Non-pigmented ciliary epithelial cell (primary cell): ENCODE results near the gene PTGDS.

Experiments used
- DNase-seq: peaks from one replicate; pipeline ENCODE4 v3.0.0-alpha.2; 2010; ENCODE audit warnings: low read depth

The PTGDS gene

DNA sequence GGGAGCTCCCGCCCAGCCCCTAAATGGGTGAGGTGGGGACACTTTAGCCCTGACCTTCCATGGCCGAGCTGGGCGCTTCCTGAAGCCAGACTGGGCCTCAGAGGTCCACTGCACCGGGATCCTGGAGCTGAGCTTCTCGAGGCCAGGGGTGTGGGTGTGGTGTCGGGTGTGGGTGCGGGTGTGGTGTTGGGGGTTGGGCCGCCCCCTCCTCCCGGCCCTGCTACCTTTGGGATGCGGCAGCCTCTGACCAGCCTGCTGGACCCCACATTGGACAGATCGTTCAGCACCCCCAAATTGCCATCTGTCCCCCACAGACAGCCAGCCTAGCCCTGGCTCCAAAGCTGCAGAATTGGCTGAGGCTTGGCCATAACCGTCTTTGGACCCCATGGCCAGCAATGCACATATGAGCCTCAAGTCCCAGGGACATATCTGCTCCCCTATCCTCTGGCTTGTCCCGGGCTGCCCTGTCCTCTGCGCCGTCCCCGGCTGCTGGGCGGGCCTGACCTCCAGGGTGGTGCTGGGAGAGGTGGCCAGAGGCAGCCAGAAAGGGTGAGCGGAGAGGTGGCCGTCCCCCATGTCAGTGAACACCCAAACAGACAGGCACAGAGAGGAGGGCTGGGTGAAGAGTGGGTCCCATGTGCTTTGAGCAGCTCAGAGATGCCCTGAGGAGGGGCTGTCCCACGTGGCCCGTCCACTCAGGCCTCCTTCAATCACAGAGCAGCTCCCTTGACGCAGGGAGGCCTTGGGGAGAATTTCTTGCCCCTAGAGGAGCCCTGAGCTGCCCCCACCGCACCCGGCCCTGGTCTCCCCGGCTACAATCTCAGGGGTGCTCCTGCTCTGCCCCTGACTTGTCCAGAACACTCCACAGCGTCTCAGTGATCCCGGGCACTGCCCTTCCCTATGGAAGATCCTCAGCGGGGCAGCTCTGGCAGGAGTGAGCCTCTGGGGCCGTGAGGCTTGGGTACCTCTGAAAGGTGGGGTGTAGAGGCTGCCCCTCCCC lies 3.4 kb upstream of the PTGDS start:
- DNase-seq, result no peak

DNA sequence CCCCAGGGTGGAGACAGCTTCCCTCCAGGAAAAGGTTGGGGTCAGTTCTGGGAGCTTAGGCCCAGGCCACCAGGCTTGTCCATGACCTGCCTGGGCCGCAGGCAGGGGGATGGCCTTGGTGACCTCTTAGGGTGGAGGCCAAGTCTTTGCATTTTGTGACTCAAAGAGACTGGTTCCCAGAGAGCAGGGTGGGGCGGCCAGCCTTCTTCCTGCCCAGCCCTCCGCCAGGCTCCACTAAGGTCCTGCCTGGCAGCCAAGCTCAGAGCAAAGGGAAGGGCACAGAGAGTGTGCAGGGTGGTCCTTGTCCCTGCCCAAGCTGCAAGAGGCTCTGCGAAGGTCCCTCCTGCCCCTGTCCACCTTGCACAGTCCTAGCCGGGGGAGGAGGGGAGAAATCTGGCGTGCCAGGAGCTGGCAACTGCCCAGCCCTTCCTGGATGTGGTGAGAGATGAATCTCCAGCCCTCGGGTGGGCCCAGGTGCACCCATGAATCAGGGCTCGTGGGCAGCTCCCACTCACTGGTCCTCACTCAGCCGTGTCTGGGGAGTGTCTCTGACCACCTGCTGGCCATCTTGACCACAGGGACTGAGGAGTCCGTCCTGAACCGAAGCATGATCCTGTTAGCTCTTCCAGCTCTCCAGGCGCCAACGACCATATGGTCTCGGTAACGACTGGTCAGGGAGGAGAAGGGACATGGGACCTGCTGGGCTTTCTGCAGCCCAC lies 2.3 kb upstream of the PTGDS start:
- no peak for DNase-seq

GRCh38 chr9:136975644-136976043 lies 1.7 kb upstream of the PTGDS start:
- no peak for DNase-seq

DNA sequence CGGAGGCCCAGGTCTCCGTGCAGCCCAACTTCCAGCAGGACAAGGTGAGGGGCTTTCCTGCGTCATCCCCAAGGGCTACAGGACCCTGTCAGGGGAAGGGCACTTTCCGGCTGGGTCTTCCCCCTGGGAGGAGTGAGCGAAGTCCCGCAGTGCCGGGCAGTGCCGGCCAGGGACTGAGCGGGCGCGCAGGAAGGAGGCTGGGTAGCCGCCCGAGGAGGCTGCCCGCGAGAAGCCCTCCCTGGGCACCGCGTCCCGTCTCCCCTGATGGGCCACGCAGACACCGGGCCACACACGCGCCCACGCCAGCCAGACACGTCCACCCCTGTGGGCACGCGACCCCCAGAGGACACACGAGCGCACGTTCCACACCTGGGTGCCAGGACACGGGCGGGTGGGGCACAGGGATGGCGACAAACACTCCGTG lies 357 bp downstream of the PTGDS start:
- DNase-seq, result no peak

DNA sequence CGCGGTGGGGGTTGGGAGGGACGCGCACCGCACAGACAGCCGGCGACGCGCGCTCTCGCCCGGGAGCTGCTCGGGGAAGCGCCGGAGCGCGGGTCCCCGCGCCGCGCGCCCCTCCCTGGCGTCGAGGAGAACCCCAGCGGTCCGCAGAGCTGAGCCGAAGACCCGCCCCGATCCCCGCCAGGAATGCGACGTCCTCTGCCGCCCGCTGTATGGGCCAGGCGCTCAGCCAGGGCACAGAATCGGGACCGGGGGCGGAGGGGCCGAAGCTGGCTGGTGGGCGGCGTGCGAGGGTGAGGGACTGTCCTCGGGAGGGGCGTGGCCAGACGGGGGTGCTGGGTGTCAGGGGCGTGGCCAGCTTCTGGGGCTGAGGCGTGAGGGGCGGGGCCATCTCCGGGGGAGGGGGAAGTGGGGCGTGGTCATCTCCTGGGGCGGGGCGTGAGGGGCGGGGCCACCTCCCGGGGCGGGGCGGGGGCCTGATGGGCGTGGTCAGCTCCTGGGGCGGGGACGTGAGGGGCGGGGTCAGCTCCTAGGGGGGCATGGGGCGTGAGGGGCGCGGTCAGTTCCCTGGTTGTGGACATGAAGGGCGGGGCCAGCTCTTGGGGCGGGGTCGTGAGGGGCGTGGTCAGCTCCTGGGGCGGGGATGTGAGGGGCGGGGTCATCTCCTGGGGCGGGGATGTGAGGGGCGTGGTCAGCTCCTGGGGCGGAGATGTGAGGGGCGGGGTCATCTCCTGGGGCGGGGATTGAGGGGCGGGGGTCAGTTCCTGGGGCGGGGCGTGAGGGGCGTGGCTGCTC lies 965 bp downstream of the PTGDS start:
- DNase-seq, result no peak

GRCh38 chr9:136978865-136979544 lies 1.7 kb downstream of the PTGDS start:
- DNase-seq, result no peak

- no peak for DNase-seq
Observed at GRCh38 chr9:136979769-136980587, 2.7 kb downstream of the PTGDS start.

- DNase-seq, result no peak
Observed at GRCh38 chr9:136980669-136981478, 3.6 kb downstream of the PTGDS start.

DNA sequence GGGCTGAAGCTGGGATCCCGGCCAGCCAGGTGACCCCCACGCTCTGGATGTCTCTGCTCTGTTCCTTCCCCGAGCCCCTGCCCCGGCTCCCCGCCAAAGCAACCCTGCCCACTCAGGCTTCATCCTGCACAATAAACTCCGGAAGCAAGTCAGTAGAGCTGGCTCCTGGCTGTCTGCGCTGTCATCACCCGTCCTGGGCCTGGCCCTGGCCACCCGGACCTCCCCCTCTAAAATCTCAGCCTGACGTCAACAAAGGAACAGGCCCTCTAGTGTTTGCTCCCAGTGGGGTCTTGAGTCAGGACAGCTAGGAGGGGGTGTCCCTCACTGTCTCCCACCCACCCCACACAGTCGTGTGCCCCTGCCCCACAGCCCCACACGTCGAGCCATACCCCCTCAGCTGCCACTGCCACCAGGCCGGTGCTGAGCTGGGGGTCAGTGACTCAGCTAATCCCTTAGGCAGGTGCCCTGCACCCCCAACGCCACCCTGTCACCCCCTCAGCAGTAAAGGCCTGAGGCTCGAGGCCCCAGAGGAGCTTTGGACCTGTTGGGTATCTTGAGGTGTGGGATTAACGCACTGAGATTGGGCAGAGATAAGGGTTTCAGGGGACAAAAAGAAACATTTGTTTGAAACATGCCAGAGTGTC lies 4.4 kb downstream of the PTGDS start:
- no peak for DNase-seq

DNA sequence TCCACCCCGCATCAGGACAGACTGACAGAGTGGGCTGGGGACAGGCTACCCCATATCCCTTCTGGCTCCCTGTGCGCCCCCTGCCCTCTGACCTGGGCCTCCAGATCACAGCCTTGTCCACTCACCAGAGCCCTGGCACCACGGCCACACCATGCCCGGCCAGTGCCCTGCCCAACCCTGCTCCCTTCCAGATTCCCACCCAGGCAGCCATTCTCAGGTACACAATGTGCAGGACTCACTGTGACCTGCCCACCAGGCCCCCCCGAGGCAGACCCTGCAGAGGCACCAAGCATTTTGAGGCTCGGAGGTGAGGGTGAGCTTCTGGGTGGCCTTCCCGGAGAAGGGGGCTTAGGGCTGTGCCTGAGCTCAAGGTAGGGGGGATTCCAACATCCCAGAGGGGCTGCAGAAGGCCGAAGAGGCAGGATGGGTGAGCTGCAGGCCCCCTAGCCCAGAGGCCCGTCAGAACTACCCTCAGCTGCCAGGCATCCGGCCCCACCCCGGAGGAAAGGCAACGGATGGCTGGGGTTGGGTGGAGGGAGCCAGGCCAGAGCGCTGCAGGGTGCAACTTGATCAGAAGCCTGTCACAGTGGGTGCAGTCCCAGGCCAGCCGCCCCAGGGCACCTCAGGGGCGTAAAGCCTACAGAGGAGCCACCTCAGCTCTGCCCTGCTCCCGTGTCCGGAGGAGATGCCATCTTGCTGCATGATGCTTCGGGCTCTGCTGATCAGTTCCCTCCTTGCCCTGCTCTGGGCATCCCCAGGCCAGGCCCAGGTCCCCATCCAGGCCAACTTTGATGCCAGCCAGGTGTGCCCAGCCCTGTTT lies 5.1 kb downstream of the PTGDS start, which contains the start of gene LCNL1:
Gene LCNL1 (plus strand): TSS at position 762 of the 820 bp plus-strand sequence. CDS start 594 bp downstream, outside the sequence.
- no peak for DNase-seq

DNA sequence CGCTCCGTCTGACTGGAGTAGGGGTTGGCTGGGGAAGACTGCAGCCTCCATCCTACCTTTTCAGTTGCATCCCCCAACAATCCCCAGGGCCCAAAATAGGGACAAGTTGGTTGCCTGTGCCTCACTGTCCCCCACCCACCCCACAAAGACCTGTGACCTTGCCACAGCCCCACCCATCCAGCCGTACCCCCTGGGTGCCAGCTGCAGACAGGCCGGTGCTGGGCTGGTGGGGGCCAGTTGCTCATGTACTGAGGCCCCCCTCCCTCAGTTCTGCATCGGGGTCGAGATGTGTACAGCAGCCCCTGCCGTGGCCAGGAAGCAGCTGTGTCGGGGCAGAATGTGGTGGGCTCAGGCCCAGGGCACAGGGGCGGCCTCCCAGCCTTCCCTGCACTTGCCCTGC lies 5.9 kb downstream of the PTGDS start:
- DNase-seq, result no peak

DNA sequence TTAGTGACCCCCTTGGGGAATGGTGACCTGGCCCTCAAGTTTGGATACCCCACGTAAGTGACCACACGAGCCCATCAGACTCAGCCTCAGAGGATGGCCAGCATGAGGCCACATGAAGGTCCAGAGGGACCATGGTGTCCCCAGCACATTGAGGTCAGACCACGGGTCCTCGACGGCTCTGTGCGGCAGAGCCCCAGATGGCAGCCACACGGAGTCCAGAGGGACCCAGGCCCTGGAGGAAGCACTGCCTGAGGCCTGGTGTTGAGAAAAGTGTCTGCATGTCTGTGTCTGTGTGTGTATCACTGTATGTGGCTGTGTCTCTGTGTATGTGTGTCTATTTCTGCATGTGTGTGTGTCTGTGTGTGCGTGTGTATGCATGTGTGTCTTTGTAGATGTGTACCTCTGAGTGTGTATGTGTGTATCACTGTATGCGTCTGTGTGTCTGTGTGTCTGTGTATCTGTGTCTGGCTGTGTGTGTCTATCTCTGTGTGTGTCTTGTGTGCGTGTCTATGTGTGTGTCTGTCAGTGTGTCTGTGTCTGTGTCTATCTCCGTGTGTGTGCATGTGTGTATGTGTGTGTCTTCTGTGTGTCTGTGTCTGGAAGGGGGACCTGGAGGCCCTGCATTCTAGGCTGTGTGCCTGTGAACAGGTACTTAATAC lies 6.5 kb downstream of the PTGDS start:
- DNase-seq, result no peak

- no peak for DNase-seq
Observed at GRCh38 chr9:136984464-136985026, 7.2 kb downstream of the PTGDS start.

DNA sequence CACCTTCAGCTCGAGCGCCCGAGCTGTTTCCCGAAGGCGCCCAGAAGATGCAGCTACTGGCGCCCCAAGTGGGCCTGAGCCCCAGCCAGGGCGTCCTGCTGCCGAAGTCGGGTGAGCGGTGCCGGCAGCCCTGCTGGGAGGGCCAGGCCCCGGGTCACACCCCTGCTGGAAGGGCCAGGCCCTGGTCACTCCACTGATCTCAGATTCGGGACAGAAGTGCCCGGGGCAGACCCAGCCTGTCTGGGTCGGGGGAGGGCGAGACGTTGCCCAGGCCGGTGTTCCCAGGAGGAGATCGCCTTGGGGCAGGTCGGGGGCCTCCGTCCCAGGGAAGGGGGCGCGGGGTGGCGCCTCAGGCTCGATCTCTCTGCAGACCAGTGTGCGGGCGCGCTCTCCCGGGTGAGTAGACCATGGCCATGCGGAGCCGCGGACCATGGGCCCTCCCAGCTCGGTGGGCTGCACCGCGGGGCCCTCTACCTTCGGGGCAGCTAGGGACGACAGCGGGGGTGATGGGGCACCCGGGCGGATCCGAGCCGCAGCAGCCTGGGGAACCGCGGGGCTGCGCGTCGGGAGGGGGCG lies 7.8 kb downstream of the PTGDS start:
- DNase-seq, result no peak

- no peak for DNase-seq
Observed at GRCh38 chr9:136985853-136986252, 8.5 kb downstream of the PTGDS start.

DNA sequence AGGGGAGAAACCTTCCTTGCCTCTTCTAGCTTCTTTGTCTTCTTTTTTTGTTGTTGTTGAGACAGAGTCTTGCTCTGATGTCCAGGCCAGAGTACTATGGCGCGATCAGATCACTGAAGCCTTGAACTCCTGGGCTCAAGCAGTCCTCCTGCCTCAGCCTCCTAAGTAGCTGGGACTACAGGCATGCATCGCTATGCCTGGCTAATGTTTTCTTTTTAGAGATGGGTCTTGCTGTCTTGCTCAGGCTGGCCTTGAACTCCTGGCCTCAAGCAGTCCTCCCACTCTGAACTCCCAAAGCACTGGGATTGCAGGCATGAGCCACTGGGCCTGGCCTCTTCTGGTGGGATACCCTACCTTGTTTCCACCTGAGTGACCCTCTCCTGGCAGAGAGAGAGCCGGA lies 11.6 kb downstream of the PTGDS start:
- no peak for DNase-seq

DNA sequence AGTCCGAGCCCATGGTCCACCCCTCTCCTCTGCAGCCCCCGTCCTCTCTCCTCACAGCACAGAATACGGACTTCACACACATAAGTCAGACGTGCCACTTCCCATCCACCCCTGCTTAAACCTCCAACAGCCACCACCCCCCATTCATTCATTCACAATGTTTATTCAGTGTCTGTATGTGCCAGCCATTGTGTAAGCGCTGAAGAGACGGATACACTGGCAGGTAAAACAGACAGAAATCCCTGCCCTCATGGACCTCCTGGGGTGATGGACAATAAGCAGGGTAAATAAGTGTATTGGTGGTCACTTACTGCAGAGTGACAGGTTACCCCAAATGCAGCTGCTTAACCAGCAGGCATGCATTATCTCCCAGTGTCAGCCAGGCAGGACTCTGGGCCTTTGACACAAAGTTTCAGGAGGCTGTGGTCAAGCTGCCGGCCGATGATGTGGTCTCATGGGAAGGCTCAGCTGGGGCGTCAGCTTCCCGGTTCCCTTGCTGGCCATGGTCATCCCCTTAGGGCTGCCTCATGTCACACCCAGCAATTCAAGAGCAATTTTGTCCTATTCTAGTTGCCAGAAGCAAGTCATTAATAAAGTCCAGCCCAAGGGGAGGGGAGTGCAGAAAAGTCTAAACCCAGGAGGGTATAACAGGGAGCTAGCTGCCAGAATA lies 13.1 kb downstream of the PTGDS start:
- no peak for DNase-seq
